Naive B cell (primary cell): ENCODE data around the gene DIO3. TPM values are rescaled to one million over a fixed set of nuclear protein-coding genes. Genes with fewer than 3 reads are reported as not detected.
A peak's percentile ranks its signal among the peaks of the same experiment; 100 is the strongest.
"Not testable (repeated sequence)": the region's sequence is repeated elsewhere in the genome, so short reads cannot be mapped to it uniquely, and the experiment has no call there.

Experiments
- ATAC-seq, 2 donors: fragments of 150-1000 bp; cut with Tn5 transposase; 2 replicates each; pipeline ENCODE4 v1.10.0; 2021; ENCODE audit warnings: low read depth in 2 of 2, mild to moderate bottlenecking in 2 of 2, moderate library complexity in 2 of 2
- DNase-seq: peaks from one replicate; pipeline ENCODE4 v3.0.0; 2022
- H3K27ac Mint-ChIP-seq, 6 donors: one replicate each; pipeline ENCODE4 v1.8.0; 2020 to 2022; ENCODE audit warnings: mild to moderate bottlenecking in 6 of 6, mixed read lengths in 6 of 6, moderate library complexity in 5 of 6, inconsistent platforms in 2 of 6
- H3K27me3 Mint-ChIP-seq, 3 donors: one replicate each; pipeline ENCODE4 v1.8.0; 2021 to 2022; ENCODE audit warnings: mixed read lengths in 3 of 3, mild to moderate bottlenecking in 1 of 3
- H3K36me3 Mint-ChIP-seq, 2 donors: one replicate each; pipeline ENCODE4 v1.8.0; 2020 to 2022; ENCODE audit warnings: mixed read lengths in 2 of 2, inconsistent platforms in 1 of 2, mild to moderate bottlenecking in 1 of 2
- H3K4me1 Mint-ChIP-seq, 3 donors: one replicate each; pipeline ENCODE4 v1.8.0; 2020 to 2022; ENCODE audit warnings: mixed read lengths in 3 of 3, inconsistent platforms in 1 of 3, mild to moderate bottlenecking in 1 of 3, moderate library complexity in 1 of 3
- H3K4me3 Mint-ChIP-seq, 8 donors: one replicate each; pipeline ENCODE4 v1.8.0; 2020 to 2022; ENCODE audit warnings: mild to moderate bottlenecking in 8 of 8, mixed read lengths in 8 of 8, moderate library complexity in 8 of 8, inconsistent platforms in 2 of 8
- H3K9me3 Mint-ChIP-seq, 7 donors: one replicate each; pipeline ENCODE4 v1.8.0; 2020 to 2022; ENCODE audit warnings: mixed read lengths in 7 of 7, mild to moderate bottlenecking in 5 of 7, inconsistent platforms in 2 of 7, moderate library complexity in 1 of 7
- polyA plus RNA-seq, 6 donors: library from polyadenylated mRNA; unstranded; fragments of 300-500 nt; fragmentation: Illumina TruSeq; gene quantifications; one replicate each; pipeline ENCODE4 v1.2.3, GENCODE V29; 2021; ENCODE audit warnings: low read depth in 6 of 6

The DIO3 gene
- polyA plus RNA-seq, 6 donors from 2014 or later: not detected

GRCh38 chr14:101564819-101565698, 3.8 kb downstream of the DIO3 start:
- DNase-seq: no peak
- H3K9me3 Mint-ChIP-seq: peaks cover 0 to 11% (median 5%) of the 10 kb centered on the region in 7 donors
- peaks cover 0 to 37% of the 10 kb centered on the region in 2 donors for H3K36me3 Mint-ChIP-seq
- peaks cover 21 to 28% (median 28%) of the 10 kb centered on the region in 3 donors for H3K4me1 Mint-ChIP-seq
- peak overlapping the region in 6 of 8 donors; percentile 12 to 82 (median 48) for H3K4me3 Mint-ChIP-seq
- ATAC-seq: no peak
- H3K27me3 Mint-ChIP-seq: peaks cover 40 to 78% (median 72%) of the 10 kb centered on the region in 3 donors
- H3K27ac Mint-ChIP-seq: peak overlapping the region in 1 of 6 donors; percentile 24

GRCh38 chr14:101567252-101567651, 6.0 kb downstream of the DIO3 start:
- Mint-ChIP-seq H3K4me1 (peaks cover 21 to 24% (median 21%) of the 10 kb centered on the region in 3 donors), H3K9me3 (peaks cover 0 to 11% (median 3%) of the 10 kb centered on the region in 7 donors), H3K27ac (no peak overlapping the region), H3K4me3 (no peak overlapping the region), H3K36me3 (peaks cover 0 to 39% of the 10 kb centered on the region in 2 donors), H3K27me3 (peaks cover 44 to 80% (median 78%) of the 10 kb centered on the region in 3 donors)
- ATAC-seq: no peak
- no peak for DNase-seq

- Mint-ChIP-seq H3K36me3 (peaks cover 0 to 15% of the 10 kb centered on the region in 2 donors), H3K27ac (no peak overlapping the region), H3K4me3 (no peak overlapping the region), H3K4me1 (peaks cover 0 to 3% (median 0%) of the 10 kb centered on the region in 3 donors), H3K27me3 (peaks cover 46 to 64% (median 61%) of the 10 kb centered on the region in 3 donors), H3K9me3 (peaks cover 0 to 4% (median 1%) of the 10 kb centered on the region in 7 donors)
- DNase-seq: no peak
- no peak for ATAC-seq
These were observed 9.7 kb downstream of the DIO3 start for GRCh38 chr14:101571004-101571403.

DNA sequence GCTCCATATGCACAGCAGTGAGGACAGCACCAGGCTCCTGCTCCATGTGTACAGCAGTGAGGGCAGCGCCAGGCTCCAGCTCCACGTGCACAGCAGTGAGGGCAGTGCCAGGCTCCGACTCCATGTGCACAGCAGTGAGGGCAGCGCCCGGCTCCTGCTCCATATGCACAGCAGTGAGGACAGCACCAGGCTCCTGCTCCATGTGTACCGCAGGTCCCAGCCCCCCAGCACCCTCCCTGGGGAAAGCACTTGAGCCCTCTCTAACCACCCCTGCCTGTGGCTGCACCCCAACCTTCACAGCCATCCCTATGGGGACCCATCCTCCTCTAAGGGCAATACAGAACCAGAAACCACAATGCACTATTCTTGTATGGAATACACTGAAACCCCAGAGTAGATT, 11.2 kb downstream of the DIO3 start:
- not testable (repeated sequence) for H3K4me1 Mint-ChIP-seq, H3K27ac Mint-ChIP-seq, H3K36me3 Mint-ChIP-seq, H3K4me3 Mint-ChIP-seq, ATAC-seq, DNase-seq, H3K9me3 Mint-ChIP-seq
- peaks cover 38 to 63% (median 55%) of the 10 kb centered on the region in 3 donors for H3K27me3 Mint-ChIP-seq

- H3K36me3 Mint-ChIP-seq: peaks cover 0 to 7% of the 10 kb centered on the region in 2 donors
- DNase-seq (no peak), ATAC-seq (no peak)
- peaks cover 0 to 4% (median 0%) of the 10 kb centered on the region in 7 donors for H3K9me3 Mint-ChIP-seq
- peaks cover 38 to 62% (median 48%) of the 10 kb centered on the region in 3 donors for H3K27me3 Mint-ChIP-seq
- no peak overlapping the region for H3K4me3 Mint-ChIP-seq
- peaks cover 0 to 3% (median 0%) of the 10 kb centered on the region in 3 donors for H3K4me1 Mint-ChIP-seq
- H3K27ac Mint-ChIP-seq: no peak overlapping the region
These were observed 12.0 kb downstream of the DIO3 start for GRCh38 chr14:101573289-101573688.

GRCh38 chr14:101575581-101575980, 14.3 kb downstream of the DIO3 start:
- no peaks in the 10 kb centered on the region for H3K4me1 Mint-ChIP-seq
- peaks cover 35 to 48% (median 40%) of the 10 kb centered on the region in 3 donors for H3K27me3 Mint-ChIP-seq
- H3K36me3 Mint-ChIP-seq: peaks cover 0 to 7% of the 10 kb centered on the region in 2 donors
- H3K27ac Mint-ChIP-seq: no peak overlapping the region
- H3K9me3 Mint-ChIP-seq: peaks cover 0 to 4% (median 0%) of the 10 kb centered on the region in 7 donors
- no peak overlapping the region for H3K4me3 Mint-ChIP-seq
- ATAC-seq: no peak
- DNase-seq: no peak

- Mint-ChIP-seq H3K27me3 (peaks cover 37 to 51% (median 39%) of the 10 kb centered on the region in 3 donors), H3K9me3 (no peaks in the 10 kb centered on the region), H3K4me1 (no peaks in the 10 kb centered on the region), H3K36me3 (no peaks in the 10 kb centered on the region), H3K4me3 (no peak overlapping the region), H3K27ac (peak overlapping the region in 1 of 6 donors; percentile 18)
- ATAC-seq (no peak), DNase-seq (no peak)
These were observed 16.1 kb downstream of the DIO3 start for GRCh38 chr14:101577221-101577909.

DNA sequence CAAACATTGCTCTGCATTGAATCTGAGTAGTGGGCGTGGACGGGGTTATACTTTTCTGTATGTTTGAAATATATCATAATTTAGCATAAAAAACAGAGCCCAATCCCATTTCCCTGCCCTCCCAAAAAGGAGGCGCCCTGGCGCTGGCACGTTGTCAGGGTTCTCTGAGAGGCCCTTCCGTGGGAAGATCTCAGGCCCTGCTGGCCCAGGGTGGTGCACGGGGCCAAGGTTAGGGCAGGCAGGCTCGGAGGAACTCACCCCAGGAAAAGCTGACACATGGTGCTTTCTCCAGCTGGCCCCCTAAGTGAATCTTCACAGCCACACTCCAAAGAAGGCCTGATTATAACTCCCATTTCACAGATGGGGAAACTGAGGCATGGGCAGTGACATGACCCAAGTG, 17.2 kb downstream of the DIO3 start:
- no peak overlapping the region for H3K4me3 Mint-ChIP-seq
- H3K27ac Mint-ChIP-seq: no peak overlapping the region
- H3K9me3 Mint-ChIP-seq: no peaks in the 10 kb centered on the region
- DNase-seq: no peak
- no peak for ATAC-seq
- peaks cover 32 to 48% (median 36%) of the 10 kb centered on the region in 3 donors for H3K27me3 Mint-ChIP-seq
- H3K36me3 Mint-ChIP-seq: no peaks in the 10 kb centered on the region
- no peaks in the 10 kb centered on the region for H3K4me1 Mint-ChIP-seq

- ATAC-seq (no peak), DNase-seq (no peak)
- Mint-ChIP-seq H3K4me3 (no peak overlapping the region), H3K27me3 (peaks cover 24 to 39% (median 27%) of the 10 kb centered on the region in 3 donors), H3K9me3 (no peaks in the 10 kb centered on the region), H3K27ac (no peak overlapping the region), H3K36me3 (no peaks in the 10 kb centered on the region), H3K4me1 (no peaks in the 10 kb centered on the region)
These were observed 18.2 kb downstream of the DIO3 start for GRCh38 chr14:101579372-101580080.

GRCh38 chr14:101581806-101582205, 20.5 kb downstream of the DIO3 start:
- Mint-ChIP-seq H3K9me3 (no peaks in the 10 kb centered on the region), H3K27me3 (peaks cover 14 to 35% (median 22%) of the 10 kb centered on the region in 3 donors), H3K27ac (no peak overlapping the region), H3K36me3 (no peaks in the 10 kb centered on the region), H3K4me3 (no peak overlapping the region), H3K4me1 (no peaks in the 10 kb centered on the region)
- ATAC-seq (no peak), DNase-seq (no peak)

DNA sequence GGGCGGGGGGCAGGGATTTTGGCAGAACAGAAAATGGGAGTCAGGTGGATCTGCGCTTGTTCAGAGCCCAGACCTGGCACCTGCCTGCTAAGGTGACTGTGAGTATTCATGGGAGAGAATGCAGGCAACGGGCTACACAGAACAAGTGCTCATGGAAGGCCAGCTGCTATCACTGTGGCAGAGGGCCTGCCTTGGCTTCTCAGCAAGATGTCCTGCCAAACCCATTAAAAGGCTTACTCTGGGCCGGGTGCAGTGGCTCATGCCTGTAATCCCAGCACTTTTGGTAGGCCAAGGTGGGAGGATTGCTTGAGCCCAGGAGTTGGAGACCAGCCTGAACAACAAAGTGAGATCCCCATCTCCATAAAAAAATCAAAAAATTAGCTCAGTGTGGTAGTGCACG, 21.0 kb downstream of the DIO3 start:
- Mint-ChIP-seq H3K36me3 (no peaks in the 10 kb centered on the region), H3K27ac (no peak overlapping the region), H3K27me3 (peaks cover 14 to 33% (median 20%) of the 10 kb centered on the region in 3 donors), H3K9me3 (no peaks in the 10 kb centered on the region), H3K4me3 (no peak overlapping the region), H3K4me1 (no peaks in the 10 kb centered on the region)
- ATAC-seq (no peak), DNase-seq (no peak)

- Mint-ChIP-seq H3K27ac (peak overlapping the region in 1 of 6 donors; percentile 15), H3K27me3 (peaks cover 8 to 25% (median 20%) of the 10 kb centered on the region in 3 donors), H3K4me1 (no peaks in the 10 kb centered on the region), H3K36me3 (no peaks in the 10 kb centered on the region), H3K4me3 (no peak overlapping the region), H3K9me3 (no peaks in the 10 kb centered on the region)
- DNase-seq: no peak
- ATAC-seq: no peak
These were observed 21.9 kb downstream of the DIO3 start for GRCh38 chr14:101583006-101583714.

DNA sequence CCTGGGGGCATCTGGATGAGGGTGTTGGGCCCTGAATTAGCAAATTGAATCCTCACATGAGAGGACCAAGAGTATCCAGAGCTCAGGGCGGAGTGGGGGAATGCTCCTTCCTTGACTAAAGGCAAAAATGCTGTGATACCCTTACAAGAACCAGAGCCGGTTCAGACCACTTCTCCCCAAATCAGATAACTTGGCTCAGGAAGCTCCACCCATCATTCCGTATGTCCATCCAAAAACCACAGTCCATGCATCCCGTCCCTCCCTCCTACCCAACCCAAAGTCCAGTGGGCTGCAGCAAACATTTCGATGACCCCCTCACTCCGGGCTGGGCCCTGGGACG, 22.4 kb downstream of the DIO3 start:
- H3K9me3 Mint-ChIP-seq: no peaks in the 10 kb centered on the region
- ATAC-seq (no peak), DNase-seq (no peak)
- H3K4me1 Mint-ChIP-seq: no peaks in the 10 kb centered on the region
- no peaks in the 10 kb centered on the region for H3K36me3 Mint-ChIP-seq
- H3K27ac Mint-ChIP-seq: peak overlapping the region in 1 of 6 donors; percentile 15
- H3K4me3 Mint-ChIP-seq: peak overlapping the region in 1 of 8 donors; percentile 37
- peaks cover 6 to 24% (median 20%) of the 10 kb centered on the region in 3 donors for H3K27me3 Mint-ChIP-seq
